HG03521 (cell line): Measurements from ENCODE around the gene DEPP1.

ENCODE experiments used
- ATAC-seq: cut with Tn5 transposase; IDR thresholded peaks from one replicate; pipeline ENCODE4 v1.9.1; 2021; ENCODE audit warnings: mild to moderate bottlenecking, moderate library complexity; ENCODE audit not compliant: unreplicated experiment

The DEPP1 gene

GRCh38 chr10:44968091-44968490 is 10.5 kb downstream of the DEPP1 start:
- no peak for ATAC-seq

DNA sequence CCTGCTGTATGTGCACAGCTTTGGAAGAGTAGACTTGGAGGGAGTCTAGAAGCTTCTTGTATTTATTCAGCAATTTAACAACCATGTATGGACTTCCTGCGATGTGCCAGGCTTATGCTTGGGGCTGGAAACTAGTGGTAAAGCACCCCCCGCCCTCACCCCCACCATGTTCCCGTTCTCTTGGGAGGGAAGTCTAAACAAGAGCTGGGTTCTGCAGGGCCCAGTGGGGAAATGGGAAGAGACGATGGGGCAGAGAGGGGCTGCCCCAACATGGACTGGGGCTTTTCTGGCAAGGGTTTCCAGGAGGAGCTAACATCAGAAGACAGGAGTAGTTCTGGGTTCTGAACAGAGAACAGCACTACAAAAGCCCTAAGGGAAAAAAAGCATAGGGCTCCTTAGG is 11.0 kb downstream of the DEPP1 start:
- no peak for ATAC-seq

- ATAC-seq: no peak
Observed at GRCh38 chr10:44966816-44967509, 11.6 kb downstream of the DEPP1 start.

DNA sequence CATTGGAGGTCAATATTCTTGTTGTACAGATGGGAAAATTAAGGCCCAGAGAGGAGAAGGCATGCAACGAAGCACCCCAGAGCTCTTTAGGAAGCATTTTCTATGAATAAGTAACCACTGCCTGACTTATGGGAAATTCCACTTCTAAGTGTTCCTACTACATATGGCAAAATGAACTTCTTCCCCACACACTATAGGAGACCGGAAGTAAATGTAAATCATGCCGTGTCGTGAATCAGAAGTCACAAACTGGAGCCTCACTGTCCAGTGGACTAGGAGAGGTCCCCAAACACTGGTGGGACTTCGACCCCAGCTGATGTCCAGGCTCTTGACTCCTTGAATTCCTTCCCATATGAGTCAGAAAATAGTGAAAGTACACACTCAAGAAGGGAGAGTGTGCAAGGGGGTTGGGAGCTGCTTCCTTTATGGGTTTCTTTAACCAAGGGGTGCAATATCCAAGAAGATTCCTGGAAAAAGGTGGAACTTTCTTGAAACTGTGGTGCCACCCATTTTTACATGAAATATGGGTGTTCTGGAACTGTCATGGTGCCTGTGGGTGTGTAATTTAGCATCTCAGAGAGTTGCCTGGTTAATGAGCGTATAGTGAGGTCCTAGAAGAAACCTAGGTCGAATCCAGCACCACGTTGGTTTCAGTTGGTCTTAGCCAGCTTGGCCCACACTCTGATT is 12.3 kb downstream of the DEPP1 start:
- no peak for ATAC-seq

DNA sequence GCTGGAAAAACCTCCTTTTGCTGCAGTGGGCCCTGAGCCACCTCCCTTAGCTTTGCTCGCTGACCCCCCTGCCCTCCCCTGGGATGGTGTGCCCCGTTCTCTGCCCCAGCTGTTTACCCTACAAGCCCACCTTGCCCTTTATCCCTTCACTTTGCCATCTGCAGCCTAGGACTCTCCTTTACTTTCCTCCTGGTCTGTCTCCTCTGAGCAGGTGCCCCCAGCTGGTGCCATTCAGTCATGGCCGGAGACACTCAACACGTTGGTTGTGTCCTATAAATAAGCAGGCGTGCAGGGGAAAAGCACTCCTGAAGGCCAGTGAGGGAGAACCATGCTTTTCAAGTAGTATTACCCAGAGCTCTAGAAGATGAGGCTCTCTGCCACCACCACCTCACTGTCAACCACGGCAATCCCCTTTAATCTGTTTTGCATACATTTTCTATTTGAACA is 12.9 kb downstream of the DEPP1 start:
- no peak for ATAC-seq

GRCh38 chr10:44965104-44965503 is 13.5 kb downstream of the DEPP1 start:
- no peak for ATAC-seq

- no peak for ATAC-seq
Observed at GRCh38 chr10:44963772-44964633, 14.6 kb downstream of the DEPP1 start.

GRCh38 chr10:44962870-44963738 is 15.5 kb downstream of the DEPP1 start:
- ATAC-seq: no peak

DNA sequence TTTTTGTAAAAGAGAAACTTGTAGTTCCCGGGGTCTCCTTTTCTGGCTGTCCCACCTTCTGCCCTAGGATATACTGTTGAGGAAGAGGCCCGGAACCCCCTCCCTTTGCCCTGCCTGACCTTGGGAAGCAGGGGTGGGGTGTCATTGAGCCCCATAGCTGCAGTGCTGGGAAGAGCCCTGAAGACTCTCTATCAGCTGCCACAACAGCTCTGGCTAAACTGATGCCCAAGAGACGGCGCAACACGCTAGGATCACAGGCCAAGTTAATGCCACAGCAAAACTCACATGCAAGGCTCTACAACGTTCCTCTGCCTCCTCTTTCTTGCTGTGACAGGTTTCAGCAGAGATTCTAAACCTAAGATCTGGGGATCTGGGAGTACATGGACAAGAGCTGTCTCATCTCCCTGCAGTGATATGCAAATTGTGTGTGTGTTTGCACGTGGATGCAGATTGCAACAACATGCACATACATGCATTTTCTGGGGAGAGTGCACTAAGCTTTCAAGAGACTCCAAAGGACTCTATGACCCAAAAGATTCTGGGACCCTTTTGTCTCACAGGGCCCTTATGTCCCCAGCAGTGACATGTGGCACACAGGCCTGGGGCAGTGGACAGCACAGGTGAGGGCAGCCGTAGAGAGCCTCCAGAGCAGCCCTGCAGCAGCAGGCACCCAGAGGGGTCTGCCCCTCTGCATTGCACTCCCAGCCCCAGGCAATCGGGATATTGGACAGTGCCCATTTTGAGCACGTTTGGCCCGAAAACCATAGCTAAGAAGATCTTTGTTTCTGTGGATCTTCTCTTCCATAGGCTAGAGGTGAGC is 16.5 kb downstream of the DEPP1 start:
- ATAC-seq: no peak

- no peak for ATAC-seq
Observed at GRCh38 chr10:44961230-44961571, 17.4 kb downstream of the DEPP1 start.

GRCh38 chr10:44960482-44961229 is 18.0 kb downstream of the DEPP1 start:
- ATAC-seq: no peak

- no peak for ATAC-seq
Observed at GRCh38 chr10:44960088-44960460, 18.5 kb downstream of the DEPP1 start.

DNA sequence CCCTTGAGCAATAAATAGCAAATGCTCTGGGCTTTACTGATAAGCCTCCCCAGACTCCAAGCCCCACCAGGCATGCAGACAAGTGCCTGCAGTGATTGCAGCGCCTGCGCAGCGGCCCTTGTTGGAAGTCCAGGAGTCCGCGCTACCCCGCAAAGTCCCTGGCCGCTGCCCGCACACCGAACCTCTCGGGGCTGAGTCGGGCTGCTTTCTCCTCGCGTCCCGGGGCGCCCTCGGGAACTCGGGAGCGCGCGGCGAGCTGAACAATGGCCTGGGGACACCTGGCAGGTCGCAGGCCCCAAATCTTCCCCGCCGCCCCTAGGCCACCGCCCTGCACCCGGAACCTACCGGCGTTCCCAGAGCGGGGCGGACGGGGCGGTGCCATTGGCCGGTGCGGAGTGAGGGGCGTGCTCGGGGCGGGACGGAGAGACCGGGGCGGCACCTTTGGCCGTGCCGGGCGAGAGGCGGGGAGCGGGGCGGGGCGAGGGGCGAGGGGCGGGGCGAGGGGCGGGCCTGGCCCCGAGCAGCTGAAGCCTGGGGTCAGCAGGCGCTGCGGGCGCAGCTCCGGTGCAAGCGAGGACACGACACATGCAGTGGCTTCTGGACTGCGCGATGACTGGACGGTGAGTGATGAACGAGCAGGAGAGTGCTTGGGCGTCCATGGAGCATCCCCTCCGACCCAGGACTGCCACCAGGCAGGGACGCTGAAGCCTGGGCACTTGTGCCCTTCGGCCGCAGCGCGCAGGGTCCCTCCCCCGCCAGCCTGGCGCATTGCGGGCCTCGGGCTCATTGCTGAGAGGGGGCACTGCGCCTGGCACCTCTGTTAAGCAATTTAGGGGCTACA is 19.1 kb downstream of the DEPP1 start, which contains the start of gene RASSF4:
Gene RASSF4 (plus strand): TSS at position 556 of the 841 bp plus-strand sequence. CDS start 10,401 bp downstream, outside the sequence.
- peak; percentile 99 for ATAC-seq

DNA sequence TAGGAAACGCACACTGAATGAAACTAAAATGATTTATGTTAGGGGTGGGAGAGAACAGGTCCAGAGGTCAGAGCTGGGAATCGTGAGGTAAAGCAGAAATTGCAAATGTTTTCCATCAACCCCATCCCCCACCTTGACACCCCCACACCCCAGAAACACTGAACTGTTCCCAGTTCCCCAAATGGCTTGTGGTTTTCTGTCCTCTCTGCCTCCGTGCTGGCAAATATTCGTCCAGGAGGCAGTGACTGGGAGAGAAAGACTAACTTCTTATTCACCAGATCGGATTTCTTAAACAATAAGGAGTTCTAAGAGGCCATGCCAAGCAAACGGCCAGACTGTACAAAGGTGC is 19.7 kb downstream of the DEPP1 start:
- no peak for ATAC-seq

DNA sequence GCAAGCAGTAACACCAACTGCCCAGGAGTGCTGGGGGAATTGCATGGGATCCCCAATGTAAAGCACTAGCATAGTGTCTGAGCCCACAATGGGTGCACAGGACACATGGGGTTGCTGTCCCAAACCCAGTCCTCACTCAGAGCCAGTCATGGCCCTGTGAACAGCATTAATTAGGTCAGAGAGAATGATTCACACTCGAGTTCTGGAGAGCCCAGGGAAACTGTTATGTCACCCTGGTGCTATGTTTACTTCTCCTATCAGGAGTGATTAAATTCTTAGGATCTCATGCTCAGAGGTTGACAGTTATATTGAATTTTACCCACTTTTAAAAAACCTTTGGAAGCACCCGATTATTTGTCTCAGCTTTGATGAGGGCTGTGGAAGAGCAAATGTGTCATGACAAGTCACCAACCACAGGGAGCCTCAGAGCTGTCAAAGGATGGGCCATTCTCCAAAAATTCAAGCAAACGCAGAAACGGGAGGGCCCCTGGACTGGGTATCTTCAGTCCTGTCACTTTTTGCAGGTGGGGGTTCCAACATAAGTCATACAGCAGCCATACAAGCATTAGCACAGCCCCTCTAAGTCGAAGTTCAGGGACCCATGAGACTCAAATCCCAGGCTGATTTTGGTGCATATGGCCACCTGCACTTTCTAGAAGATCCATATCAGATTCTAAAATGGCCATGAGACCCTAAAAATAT is 20.3 kb downstream of the DEPP1 start:
- no peak for ATAC-seq

DNA sequence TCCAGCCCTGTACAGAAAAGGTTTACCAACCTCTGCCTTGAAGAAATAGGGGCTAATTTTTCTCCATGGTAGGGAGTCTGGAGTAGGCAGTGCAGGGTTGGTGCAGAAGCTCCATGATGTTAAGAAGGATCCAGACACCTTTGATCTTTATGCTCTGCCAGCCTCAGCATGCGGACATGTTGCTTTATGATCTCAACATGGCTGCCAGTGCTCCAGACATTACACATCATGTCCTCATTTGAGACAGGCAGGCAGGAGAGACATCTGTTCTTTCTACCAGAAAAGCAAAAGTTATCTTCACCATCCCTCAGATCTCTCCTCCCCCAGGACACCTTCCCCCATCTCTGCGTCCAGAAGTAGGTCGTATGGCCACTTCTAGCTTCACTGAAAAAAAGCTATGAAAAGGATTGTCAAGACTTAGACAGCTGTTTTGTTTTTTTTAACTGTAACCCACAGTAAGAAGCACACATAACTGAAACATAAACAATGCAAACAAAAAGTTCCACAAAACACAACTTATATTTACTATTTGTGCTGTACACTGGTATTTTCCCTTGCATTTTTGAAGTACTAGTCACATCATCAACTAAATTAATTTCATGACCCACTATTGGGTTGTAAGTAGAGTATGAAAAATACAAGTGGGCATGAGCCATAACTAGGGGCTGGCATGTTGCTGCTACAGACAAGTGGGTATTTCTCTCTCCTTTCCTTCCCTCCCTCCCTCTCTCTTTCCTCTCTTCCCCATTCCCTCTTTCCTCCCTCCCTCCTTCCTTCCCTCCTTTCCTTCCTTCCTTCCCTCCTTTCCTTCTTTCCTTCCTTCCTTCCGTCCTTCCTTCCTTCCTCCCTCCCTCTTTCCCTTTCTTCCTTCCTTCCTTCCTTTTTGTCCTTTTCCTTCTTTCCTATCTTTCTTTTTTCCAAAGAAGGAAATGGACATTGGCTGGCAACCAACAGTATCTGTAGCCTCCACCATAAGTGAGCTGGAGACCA is 21.6 kb downstream of the DEPP1 start:
- ATAC-seq: no peak

GRCh38 chr10:44956226-44956625 is 22.4 kb downstream of the DEPP1 start:
- ATAC-seq: no peak
